Keratinocyte (primary cell): ENCODE data around the gene GTPBP6. TPM values are rescaled to one million over a fixed set of nuclear protein-coding genes. Genes with fewer than 3 reads are reported as not detected.

Experiments used
- DNase-seq: peaks from one replicate; pipeline ENCODE4 v3.0.0-alpha.2; 2011; ENCODE audit warnings: low read depth, missing footprints, low spot score
- FAIRE-seq: peaks from 2 replicates; lab custom pipeline; 2011; peaks lifted over from hg19 to GRCh38; lab: Jason Lieb, UNC
- H2AFZ ChIP-seq: 2 replicates; pipeline ENCODE4 v1.6.0; 2012; ENCODE audit warnings: low read length, control low read depth, inconsistent platforms; ENCODE audit not compliant: control insufficient read depth
- H3K27ac ChIP-seq: 2 replicates; pipeline ENCODE4 v1.5.1; 2011; ENCODE audit warnings: low read length; ENCODE audit not compliant: control insufficient read depth, insufficient read depth
- H3K27me3 ChIP-seq: 3 replicates; pipeline ENCODE4 v1.6.0; 2011; ENCODE audit warnings: low read length; ENCODE audit not compliant: control insufficient read depth, insufficient read depth; ENCODE audit errors: extremely low read depth
- H3K36me3 ChIP-seq, 2 experiments: 2 replicates in 1 of 2; 3 replicates in 1 of 2; pipeline ENCODE4 v1.5.1; 2011; ENCODE audit warnings: low read length in 2 of 2, mild to moderate bottlenecking in 1 of 2; ENCODE audit not compliant: control insufficient read depth in 2 of 2, insufficient read depth in 2 of 2; ENCODE audit errors: extremely low read depth in 1 of 2
- H3K4me1 ChIP-seq: 3 replicates; pipeline ENCODE4 v1.5.1; 2011; ENCODE audit warnings: low read length; ENCODE audit not compliant: control insufficient read depth, insufficient read depth; ENCODE audit errors: extremely low read depth
- H3K4me2 ChIP-seq: 3 replicates; pipeline ENCODE4 v1.6.0; 2011; ENCODE audit warnings: low read depth, low read length; ENCODE audit not compliant: control insufficient read depth, insufficient read depth; ENCODE audit errors: extremely low read depth
- H3K4me3 ChIP-seq, 3 experiments: fragments of 200-600 bp in 1 of 3; sonication (generic) in 1 of 3; 2 replicates in 2 of 3; 3 replicates in 1 of 3; pipeline ENCODE4 v1.5.1; 2011 to 2016; ENCODE audit warnings: low read length in 3 of 3, mild to moderate bottlenecking in 3 of 3, control low read depth in 2 of 3, inconsistent platforms in 1 of 3, low read depth in 1 of 3, mixed read lengths in 1 of 3, mixed run types in 1 of 3, moderate library complexity in 1 of 3; ENCODE audit not compliant: control insufficient read depth in 2 of 3, insufficient read depth in 2 of 3; ENCODE audit errors: extremely low read depth in 1 of 3
- H3K79me2 ChIP-seq: 2 replicates; pipeline ENCODE4 v1.6.0; 2012; ENCODE audit warnings: low read length; ENCODE audit not compliant: control insufficient read depth, insufficient read depth
- H3K9ac ChIP-seq: 3 replicates; pipeline ENCODE4 v1.6.0; 2011; ENCODE audit warnings: low read length; ENCODE audit not compliant: control insufficient read depth, insufficient read depth; ENCODE audit errors: extremely low read depth
- H3K9me1 ChIP-seq: 3 replicates; pipeline ENCODE4 v1.6.0; 2011; ENCODE audit warnings: low read length; ENCODE audit not compliant: control insufficient read depth, insufficient read depth; ENCODE audit errors: extremely low read depth
- H3K9me3 ChIP-seq: 2 replicates; pipeline ENCODE4 v1.5.1; 2012; ENCODE audit warnings: low read depth, low read length; ENCODE audit not compliant: control insufficient read depth
- H4K20me1 ChIP-seq: 3 replicates; pipeline ENCODE4 v1.6.0; 2011; ENCODE audit warnings: low read length; ENCODE audit not compliant: control insufficient read depth, insufficient read depth; ENCODE audit errors: extremely low read depth
- CTCF ChIP-seq, 3 experiments: IDR thresholded peaks in 1 of 3; conservative IDR thresholded peaks in 1 of 3; optimal IDR thresholded peaks in 1 of 3; 2 replicates in 2 of 3; 3 replicates in 1 of 3; pipeline versions ENCODE3 to v1.5.1; 2011; ENCODE audit warnings: low read length in 3 of 3, mild to moderate bottlenecking in 3 of 3, moderate library complexity in 2 of 3, control low read depth in 1 of 3, inconsistent platforms in 1 of 3; ENCODE audit not compliant: insufficient read depth in 2 of 3; ENCODE audit errors: extremely low read depth in 1 of 3
- EZH2 ChIP-seq: IDR thresholded peaks from one replicate; pipeline ENCODE4 v1.6.1; 2012; ENCODE audit warnings: inconsistent platforms, mild to moderate bottlenecking, low read length, moderate library complexity
- dilution Hi-C: fragments of 300-500 bp; cut with MboI; formaldehyde crosslinking; loops from one replicate; pipeline ENCODE4 v1.7.0; 2020; ENCODE audit warnings: low sequenced_read_pairs; ENCODE audit not compliant: extremely low pct_ligation_motif_present
- polyA plus RNA-seq, 5 experiments: library from polyadenylated mRNA; depleted of rRNA in 3 of 5; stranded (reverse) in 3 of 5; stranded (forward) in 1 of 5; unstranded in 1 of 5; fragments of >200 nt; gene quantifications; 1 replicate in 1 of 5; 2 replicates in 3 of 5; 3 replicates in 1 of 5; pipeline versions ENCODE4 v1.2.1 to v1.2.3, GENCODE V29; 2011 to 2012; ENCODE audit warnings: missing spikeins in 2 of 5, low read depth in 1 of 5, low replicate concordance in 1 of 5

GTPBP6 gene
- polyA plus RNA-seq, 1 donor (not counting 4 experiments of a cell fraction or from before 2014, with no cell fraction given): 16.7 TPM

- dilution Hi-C loops: no loop called here
- H2AFZ ChIP-seq: no peak overlapping the region
- peaks cover 2% of the 10 kb centered on the region for H3K27me3 ChIP-seq
- H3K9ac ChIP-seq: no peak overlapping the region
- TF ChIP-seq CTCF (optimal IDR thresholded peaks at IDR 0.05 in 1 of 3, IDR thresholded peaks at IDR 0.05 in 1 of 3, conservative IDR thresholded peaks at IDR 0.05 in 1 of 3; ENCODE audit: extremely low read depth in 1 of 3, insufficient read depth in 2 of 3, low read length in 3 of 3) (no peak), EZH2 (no peak)
- no peaks in the 10 kb centered on the region for H3K9me1 ChIP-seq
- H4K20me1 ChIP-seq: no peaks in the 10 kb centered on the region
- no peak overlapping the region for H3K27ac ChIP-seq
- no peaks in the 10 kb centered on the region for H3K4me1 ChIP-seq
- H3K36me3 ChIP-seq: no peaks in the 10 kb centered on the region
- H3K4me2 ChIP-seq: no peak overlapping the region
- H3K9me3 ChIP-seq: peaks cover 7% of the 10 kb centered on the region
- FAIRE-seq: no peak
- no peak overlapping the region for H3K4me3 ChIP-seq
- no peaks in the 10 kb centered on the region for H3K79me2 ChIP-seq
- DNase-seq: no peak
Measured at GRCh38 chrX:367349-367748, 48.8 kb upstream of the GTPBP6 start.

- Histone ChIP-seq H3K79me2 (no peaks in the 10 kb centered on the region), H3K27ac (no peak overlapping the region), H3K36me3 (peaks cover 3% of the 10 kb centered on the region in 2 experiments), H3K9ac (no peak overlapping the region), H4K20me1 (no peaks in the 10 kb centered on the region), H3K27me3 (no peaks in the 10 kb centered on the region), H3K4me3 (no peak overlapping the region), H3K4me1 (no peaks in the 10 kb centered on the region), H3K9me1 (no peaks in the 10 kb centered on the region), H3K4me2 (no peak overlapping the region), H2AFZ (no peak overlapping the region), H3K9me3 (peaks cover 13% of the 10 kb centered on the region)
- TF ChIP-seq EZH2 (no peak), CTCF (optimal IDR thresholded peaks at IDR 0.05 in 1 of 3, IDR thresholded peaks at IDR 0.05 in 1 of 3, conservative IDR thresholded peaks at IDR 0.05 in 1 of 3; ENCODE audit: extremely low read depth in 1 of 3, insufficient read depth in 2 of 3, low read length in 3 of 3) (no peak)
- dilution Hi-C loops: no loop called here
- DNase-seq (no peak), FAIRE-seq (no peak)
Measured at GRCh38 chrX:363621-364375, 45.2 kb upstream of the GTPBP6 start.
